Type B pancreatic cell (in vitro differentiated cells): ENCODE data around the gene ZNF275. TPM values are rescaled to one million over a fixed set of nuclear protein-coding genes. Genes with fewer than 3 reads are reported as not detected.

Experiments
- DNase-seq: peaks from one replicate; pipeline ENCODE4 v3.0.0; 2021; ENCODE audit warnings: mixed read lengths; ENCODE audit not compliant: unreplicated experiment; ENCODE audit errors: extremely low spot score
- H3K27ac Mint-ChIP-seq: 2 replicates; pipeline ENCODE4 v1.8.0; 2021; ENCODE audit warnings: mild to moderate bottlenecking, mixed read lengths
- H3K27me3 Mint-ChIP-seq: 2 replicates; pipeline ENCODE4 v1.8.0; 2021; ENCODE audit warnings: mixed read lengths
- H3K36me3 Mint-ChIP-seq: 2 replicates; pipeline ENCODE4 v1.8.0; 2021; ENCODE audit warnings: mixed read lengths
- H3K4me1 Mint-ChIP-seq: one replicate; pipeline ENCODE4 v1.8.0; 2021; ENCODE audit warnings: mixed read lengths; ENCODE audit not compliant: unreplicated experiment
- H3K4me3 Mint-ChIP-seq: 2 replicates; pipeline ENCODE4 v1.8.0; 2021; ENCODE audit warnings: mild to moderate bottlenecking, mixed read lengths
- H3K9me3 Mint-ChIP-seq: 2 replicates; pipeline ENCODE4 v1.8.0; 2021; ENCODE audit warnings: mixed read lengths
- CTCF ChIP-seq: fragments of 200-600 bp; sonication (generic); conservative IDR thresholded peaks from 2 replicates; pipeline ENCODE4 v1.5.0; 2021; ENCODE audit warnings: antibody characterized with exemption, mild to moderate bottlenecking
- total RNA-seq: library from RNA; stranded (reverse); gene quantifications from 2 replicates; pipeline ENCODE4 v1.2.1, GENCODE V29; 2021; ENCODE audit warnings: low replicate concordance

ZNF275 gene
- total RNA-seq, 1 donor from 2014 or later, result 11.9 TPM

- H3K36me3 Mint-ChIP-seq, result no peaks in the 10 kb centered on the region
- no peak overlapping the region for H3K27ac Mint-ChIP-seq
- no peaks in the 10 kb centered on the region for H3K4me1 Mint-ChIP-seq
- peaks cover 10% of the 10 kb centered on the region for H3K9me3 Mint-ChIP-seq
- no peak for DNase-seq
- H3K27me3 Mint-ChIP-seq, result no peaks in the 10 kb centered on the region
- no peak overlapping the region for H3K4me3 Mint-ChIP-seq
- TF ChIP-seq CTCF, result no peak
These were observed 41.6 kb downstream of the ZNF275 start for GRCh38 chrX:153375571-153375970.

GRCh38 chrX:153377727-153378126 lies 43.8 kb downstream of the ZNF275 start:
- H3K27me3 Mint-ChIP-seq, result no peaks in the 10 kb centered on the region
- no peak overlapping the region for H3K4me3 Mint-ChIP-seq
- H3K36me3 Mint-ChIP-seq, result no peaks in the 10 kb centered on the region
- no peaks in the 10 kb centered on the region for H3K4me1 Mint-ChIP-seq
- no peak for DNase-seq
- no peak overlapping the region for H3K27ac Mint-ChIP-seq
- H3K9me3 Mint-ChIP-seq, result peaks cover 10% of the 10 kb centered on the region
- no peak for TF ChIP-seq CTCF

- no peaks in the 10 kb centered on the region for H3K36me3 Mint-ChIP-seq
- TF ChIP-seq CTCF, result no peak
- H3K4me1 Mint-ChIP-seq, result no peaks in the 10 kb centered on the region
- peaks cover 10% of the 10 kb centered on the region for H3K9me3 Mint-ChIP-seq
- H3K4me3 Mint-ChIP-seq, result no peak overlapping the region
- no peak for DNase-seq
- no peaks in the 10 kb centered on the region for H3K27me3 Mint-ChIP-seq
- H3K27ac Mint-ChIP-seq, result no peak overlapping the region
These were observed 44.7 kb downstream of the ZNF275 start for GRCh38 chrX:153378607-153379006.

- no peak for TF ChIP-seq CTCF
- H3K4me3 Mint-ChIP-seq, result no peak overlapping the region
- no peaks in the 10 kb centered on the region for H3K4me1 Mint-ChIP-seq
- no peaks in the 10 kb centered on the region for H3K36me3 Mint-ChIP-seq
- DNase-seq, result no peak
- no peaks in the 10 kb centered on the region for H3K27me3 Mint-ChIP-seq
- no peak overlapping the region for H3K27ac Mint-ChIP-seq
- peaks cover 10% of the 10 kb centered on the region for H3K9me3 Mint-ChIP-seq
These were observed 45.6 kb downstream of the ZNF275 start for GRCh38 chrX:153379508-153379907.

- DNase-seq, result no peak
- Mint-ChIP-seq H3K4me1 (no peaks in the 10 kb centered on the region), H3K36me3 (no peaks in the 10 kb centered on the region), H3K27ac (no peak overlapping the region), H3K9me3 (peaks cover 10% of the 10 kb centered on the region), H3K27me3 (no peaks in the 10 kb centered on the region), H3K4me3 (no peak overlapping the region)
- no peak for TF ChIP-seq CTCF
These were observed 46.1 kb downstream of the ZNF275 start for GRCh38 chrX:153379971-153380581.

GRCh38 chrX:153380691-153381090 lies 46.7 kb downstream of the ZNF275 start:
- H3K36me3 Mint-ChIP-seq, result no peaks in the 10 kb centered on the region
- H3K4me3 Mint-ChIP-seq, result no peak overlapping the region
- no peak for DNase-seq
- peaks cover 10% of the 10 kb centered on the region for H3K9me3 Mint-ChIP-seq
- H3K4me1 Mint-ChIP-seq, result no peaks in the 10 kb centered on the region
- H3K27me3 Mint-ChIP-seq, result no peaks in the 10 kb centered on the region
- no peak for TF ChIP-seq CTCF
- no peak overlapping the region for H3K27ac Mint-ChIP-seq
